ENCODE measurements around the gene ANGPTL1.

DNA sequence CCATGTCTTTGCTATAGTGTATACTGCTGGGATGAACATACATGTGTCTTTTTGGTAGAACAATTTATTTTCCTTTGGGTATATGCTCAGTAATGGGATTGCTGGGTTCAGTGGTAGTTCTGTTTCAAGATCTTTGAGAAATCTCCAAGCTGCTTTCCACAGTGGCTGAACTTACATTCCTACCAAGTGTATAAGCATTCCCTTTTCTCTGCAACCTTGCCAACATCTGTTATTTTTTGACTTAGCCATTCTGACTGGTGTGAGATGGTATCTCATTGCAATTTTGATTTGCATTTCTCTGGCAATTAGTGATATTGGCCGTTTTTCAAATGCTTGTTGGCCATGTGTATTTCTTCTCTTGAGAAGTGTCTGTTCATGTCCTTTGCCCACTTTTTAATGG lies 37.5 kb upstream of the ANGPTL1 start:
- TF ChIP-seq, protein P1, sequence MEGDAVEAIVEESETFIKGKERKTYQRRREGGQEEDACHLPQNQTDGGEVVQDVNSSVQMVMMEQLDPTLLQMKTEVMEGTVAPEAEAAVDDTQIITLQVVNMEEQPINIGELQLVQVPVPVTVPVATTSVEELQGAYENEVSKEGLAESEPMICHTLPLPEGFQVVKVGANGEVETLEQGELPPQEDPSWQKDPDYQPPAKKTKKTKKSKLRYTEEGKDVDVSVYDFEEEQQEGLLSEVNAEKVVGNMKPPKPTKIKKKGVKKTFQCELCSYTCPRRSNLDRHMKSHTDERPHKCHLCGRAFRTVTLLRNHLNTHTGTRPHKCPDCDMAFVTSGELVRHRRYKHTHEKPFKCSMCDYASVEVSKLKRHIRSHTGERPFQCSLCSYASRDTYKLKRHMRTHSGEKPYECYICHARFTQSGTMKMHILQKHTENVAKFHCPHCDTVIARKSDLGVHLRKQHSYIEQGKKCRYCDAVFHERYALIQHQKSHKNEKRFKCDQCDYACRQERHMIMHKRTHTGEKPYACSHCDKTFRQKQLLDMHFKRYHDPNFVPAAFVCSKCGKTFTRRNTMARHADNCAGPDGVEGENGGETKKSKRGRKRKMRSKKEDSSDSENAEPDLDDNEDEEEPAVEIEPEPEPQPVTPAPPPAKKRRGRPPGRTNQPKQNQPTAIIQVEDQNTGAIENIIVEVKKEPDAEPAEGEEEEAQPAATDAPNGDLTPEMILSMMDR (IDR thresholded peaks at IDR 0.05) = no peak
- TF ChIP-seq POLR2A (IDR thresholded peaks at IDR 0.05) = no peak

Measured in thyroid gland (tissue), 4 donors.